ENCODE data around the gene RPUSD1.

DNA sequence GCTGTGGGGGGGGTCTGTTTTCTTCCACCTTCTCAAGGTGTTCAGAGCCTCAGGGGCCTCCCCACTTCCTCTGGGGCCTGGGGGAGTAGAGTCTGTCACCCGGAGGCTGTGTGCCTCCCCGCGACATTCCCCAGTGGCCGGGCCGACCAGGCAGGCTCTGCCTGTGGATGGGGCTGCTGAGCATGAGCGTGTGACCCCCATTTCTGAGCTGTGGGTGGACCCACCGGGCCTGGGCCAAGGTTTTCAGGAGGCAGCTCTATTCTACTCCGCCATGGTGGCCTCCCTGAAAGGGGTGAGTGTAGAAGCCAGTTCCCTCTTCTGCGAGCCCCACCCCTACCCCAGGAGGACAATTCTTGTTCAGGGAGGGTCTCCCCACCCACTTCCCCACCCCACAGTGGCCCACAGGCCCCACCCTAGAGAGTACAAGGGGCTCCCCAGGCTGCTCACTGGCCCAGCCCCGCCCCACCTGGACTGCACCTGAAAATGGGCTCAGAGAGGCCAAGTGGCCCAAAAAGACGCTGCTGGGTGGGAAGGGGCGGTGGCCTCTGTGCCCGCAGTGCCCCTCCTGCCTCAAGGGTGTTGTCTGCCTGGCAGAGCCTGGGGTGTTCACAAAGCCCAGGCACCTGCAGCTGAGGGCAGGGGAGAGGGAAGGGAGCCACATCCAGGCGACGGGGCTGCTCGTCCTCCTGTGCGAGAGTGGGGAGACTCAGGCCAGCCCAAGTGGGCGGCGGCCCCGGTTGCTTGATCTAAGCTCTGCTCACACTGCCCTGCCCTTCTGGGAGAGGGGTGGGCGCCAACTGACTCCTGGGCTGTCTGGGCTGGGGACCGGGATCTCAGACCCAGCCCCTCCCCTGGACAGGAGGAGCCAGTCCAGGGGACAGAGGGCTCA, 26.3 kb downstream of the RPUSD1 start:
- TF ChIP-seq EZH2 (IDR thresholded peaks at IDR 0.05; ENCODE audit: low read length, unreplicated experiment) (no peak), EZH2phosphoT487 (IDR thresholded peaks at IDR 0.05; ENCODE audit: borderline replicate concordance, low read length) (no peak)
- TF ChIP-seq, protein P1, sequence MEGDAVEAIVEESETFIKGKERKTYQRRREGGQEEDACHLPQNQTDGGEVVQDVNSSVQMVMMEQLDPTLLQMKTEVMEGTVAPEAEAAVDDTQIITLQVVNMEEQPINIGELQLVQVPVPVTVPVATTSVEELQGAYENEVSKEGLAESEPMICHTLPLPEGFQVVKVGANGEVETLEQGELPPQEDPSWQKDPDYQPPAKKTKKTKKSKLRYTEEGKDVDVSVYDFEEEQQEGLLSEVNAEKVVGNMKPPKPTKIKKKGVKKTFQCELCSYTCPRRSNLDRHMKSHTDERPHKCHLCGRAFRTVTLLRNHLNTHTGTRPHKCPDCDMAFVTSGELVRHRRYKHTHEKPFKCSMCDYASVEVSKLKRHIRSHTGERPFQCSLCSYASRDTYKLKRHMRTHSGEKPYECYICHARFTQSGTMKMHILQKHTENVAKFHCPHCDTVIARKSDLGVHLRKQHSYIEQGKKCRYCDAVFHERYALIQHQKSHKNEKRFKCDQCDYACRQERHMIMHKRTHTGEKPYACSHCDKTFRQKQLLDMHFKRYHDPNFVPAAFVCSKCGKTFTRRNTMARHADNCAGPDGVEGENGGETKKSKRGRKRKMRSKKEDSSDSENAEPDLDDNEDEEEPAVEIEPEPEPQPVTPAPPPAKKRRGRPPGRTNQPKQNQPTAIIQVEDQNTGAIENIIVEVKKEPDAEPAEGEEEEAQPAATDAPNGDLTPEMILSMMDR (conservative IDR thresholded peaks at IDR 0.05; ENCODE audit: low read depth, low read length): no peak

Data from PC-3 (cell line).